PC-3 (cell line): Measurements from ENCODE around the gene TTC19.

Experiments
- EZH2 ChIP-seq: fragments of 300-600 bp; sonication (generic); IDR thresholded peaks from one replicate; pipeline ENCODE4 v1.6.1; 2017; ENCODE audit warnings: antibody characterized with exemption, mild to moderate bottlenecking, low read length; ENCODE audit not compliant: unreplicated experiment
- TF ChIP-seq, protein P1 (sequence below): fragments of 300-600 bp; sonication (generic); conservative IDR thresholded peaks from 2 replicates; pipeline ENCODE4 v1.5.1; 2017; ENCODE audit warnings: antibody characterized with exemption, low read depth, mild to moderate bottlenecking, low read length

- no peak for TF ChIP-seq EZH2
- TF ChIP-seq, protein P1, sequence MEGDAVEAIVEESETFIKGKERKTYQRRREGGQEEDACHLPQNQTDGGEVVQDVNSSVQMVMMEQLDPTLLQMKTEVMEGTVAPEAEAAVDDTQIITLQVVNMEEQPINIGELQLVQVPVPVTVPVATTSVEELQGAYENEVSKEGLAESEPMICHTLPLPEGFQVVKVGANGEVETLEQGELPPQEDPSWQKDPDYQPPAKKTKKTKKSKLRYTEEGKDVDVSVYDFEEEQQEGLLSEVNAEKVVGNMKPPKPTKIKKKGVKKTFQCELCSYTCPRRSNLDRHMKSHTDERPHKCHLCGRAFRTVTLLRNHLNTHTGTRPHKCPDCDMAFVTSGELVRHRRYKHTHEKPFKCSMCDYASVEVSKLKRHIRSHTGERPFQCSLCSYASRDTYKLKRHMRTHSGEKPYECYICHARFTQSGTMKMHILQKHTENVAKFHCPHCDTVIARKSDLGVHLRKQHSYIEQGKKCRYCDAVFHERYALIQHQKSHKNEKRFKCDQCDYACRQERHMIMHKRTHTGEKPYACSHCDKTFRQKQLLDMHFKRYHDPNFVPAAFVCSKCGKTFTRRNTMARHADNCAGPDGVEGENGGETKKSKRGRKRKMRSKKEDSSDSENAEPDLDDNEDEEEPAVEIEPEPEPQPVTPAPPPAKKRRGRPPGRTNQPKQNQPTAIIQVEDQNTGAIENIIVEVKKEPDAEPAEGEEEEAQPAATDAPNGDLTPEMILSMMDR: 0 out of 2 replicates have a peak, but pooled peaks have one; percentile 16
Measured at GRCh38 chr17:16027708-16028584, 28.3 kb downstream of the TTC19 start.
